OCI-LY3 (cell line): ENCODE measurements around the gene TMEM250.

Experiments
- CTCF ChIP-seq: fragments of 200-600, 300-600 bp; sonication (generic); IDR thresholded peaks from 2 replicates; pipeline ENCODE4 v1.5.1; 2014; ENCODE audit warnings: antibody characterized with exemption, low read length, low read depth
- EZH2phosphoT487 ChIP-seq: fragments of 200-600 bp; shearing (Covaris generic); IDR thresholded peaks from 2 replicates; pipeline ENCODE4 v1.6.1; 2018; ENCODE audit warnings: antibody characterized with exemption, mixed run types, low read depth

- no peak for TF ChIP-seq CTCF
- no peak for TF ChIP-seq EZH2phosphoT487
Measured at GRCh38 chr9:136098844-136099243, 19.8 kb downstream of the TMEM250 start.
